DMS79 treated with DMSO at 0.1 percent for 48 hours (cell line): ENCODE measurements around the gene UBE2G2.
A peak's percentile ranks its signal among the peaks of the same experiment; 100 is the strongest.

ENCODE experiments used
- DNase-seq: peaks from one replicate; lab custom pipeline; 2025; lab: John Stamatoyannopoulos, UW

UBE2G2 gene

DNA sequence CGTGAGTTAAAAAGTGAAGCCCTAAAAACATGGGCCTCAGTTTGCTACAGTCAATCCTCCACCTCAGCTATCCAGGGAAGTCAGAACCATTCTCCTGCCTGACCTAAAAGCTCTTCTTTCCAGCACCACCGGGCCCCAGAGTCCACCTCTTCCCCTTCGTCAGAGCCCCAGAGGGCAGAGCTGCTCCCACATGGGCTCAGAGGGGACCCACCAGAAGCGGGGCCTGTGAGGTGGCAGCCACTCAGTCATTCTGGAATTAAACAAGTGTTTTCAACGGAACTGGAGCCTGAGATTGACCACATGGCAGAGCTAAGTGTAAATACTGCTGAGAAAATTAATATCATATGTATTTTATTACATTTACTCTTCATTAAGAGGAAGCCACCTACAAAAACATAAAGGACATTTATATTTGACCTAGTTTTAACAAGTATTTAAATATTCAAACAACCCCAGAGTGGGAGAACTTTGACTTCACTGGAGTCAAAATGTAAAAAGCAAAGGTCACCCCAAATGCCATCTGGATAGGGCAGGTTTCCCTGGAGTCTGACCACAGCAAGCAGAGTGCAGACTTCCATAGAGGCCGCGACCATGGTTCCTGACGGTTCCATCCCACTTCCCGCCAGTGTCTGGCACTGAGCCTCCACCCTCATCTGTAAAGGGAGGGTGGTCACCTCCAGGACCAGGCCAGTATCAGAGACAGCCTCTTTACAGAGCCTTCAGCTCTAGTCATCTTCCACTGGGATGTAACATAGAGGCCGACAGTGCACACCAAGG, 14.4 kb upstream of the UBE2G2 start:
- no peak for DNase-seq

DNA sequence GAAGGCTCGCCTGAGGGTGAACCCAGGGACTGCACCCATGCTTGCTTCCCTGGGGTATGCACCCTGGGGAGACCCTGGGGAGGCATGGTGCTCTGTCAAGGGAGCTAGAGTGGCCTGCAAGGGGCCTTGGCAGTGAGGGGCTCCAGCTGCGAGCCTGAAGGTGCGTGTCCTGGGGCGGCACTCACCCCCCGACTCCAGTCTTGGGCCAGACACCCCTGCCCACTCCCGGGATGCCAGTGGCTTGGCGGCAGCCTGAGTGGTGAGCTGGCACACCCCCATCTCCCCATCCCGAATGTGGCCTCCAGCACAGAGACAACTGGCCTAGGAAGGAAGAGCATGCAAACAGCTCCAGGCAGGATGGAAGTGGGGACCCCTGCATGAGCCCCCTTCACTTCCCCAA, 13.6 kb upstream of the UBE2G2 start:
- DNase-seq, result no peak

DNA sequence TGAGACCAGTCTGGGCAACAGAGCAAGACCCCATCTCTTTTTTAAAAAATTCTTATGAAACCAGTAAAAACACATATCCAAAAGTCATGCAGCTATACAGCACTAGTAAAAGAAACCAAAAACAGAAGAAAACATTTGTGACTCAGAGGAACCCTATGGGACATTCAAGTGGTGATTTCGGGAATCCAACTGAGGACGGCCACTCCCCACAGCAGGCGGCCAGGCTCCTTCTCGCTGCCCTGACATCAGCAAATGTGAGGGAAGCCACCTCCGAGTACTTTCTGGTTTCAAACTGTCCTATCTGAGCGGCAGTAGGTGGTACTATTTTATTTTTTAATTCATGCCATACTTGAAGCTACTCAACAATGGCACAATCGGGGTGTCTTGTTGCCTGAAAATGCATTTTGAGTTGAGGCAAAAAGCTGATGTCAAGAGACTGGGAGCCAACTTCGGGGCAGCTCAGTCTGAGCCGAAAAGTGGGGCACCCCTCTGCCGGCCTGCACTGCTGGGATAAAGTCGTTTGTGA, 12.9 kb upstream of the UBE2G2 start:
- no peak for DNase-seq

DNA sequence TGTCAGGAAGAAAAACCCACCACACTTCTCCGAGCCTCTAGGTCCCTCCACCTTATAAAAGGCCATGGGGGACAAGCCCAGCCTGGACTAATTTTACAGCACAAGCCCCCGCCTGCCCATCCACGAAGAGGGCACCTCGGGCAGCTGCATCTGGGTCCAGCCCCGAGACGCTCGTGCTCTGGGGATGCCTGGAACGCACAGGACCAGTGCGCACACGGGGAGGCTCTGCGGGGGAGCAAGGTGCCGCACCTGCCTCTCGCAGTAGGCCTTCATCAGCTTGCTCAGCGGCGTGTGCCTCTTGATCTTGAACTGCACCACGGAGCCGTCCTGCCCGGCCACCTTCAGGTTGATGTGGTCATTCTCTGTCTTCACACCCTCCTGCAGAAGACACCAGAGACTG, 12.1 kb upstream of the UBE2G2 start:
- DNase-seq, result no peak

DNA sequence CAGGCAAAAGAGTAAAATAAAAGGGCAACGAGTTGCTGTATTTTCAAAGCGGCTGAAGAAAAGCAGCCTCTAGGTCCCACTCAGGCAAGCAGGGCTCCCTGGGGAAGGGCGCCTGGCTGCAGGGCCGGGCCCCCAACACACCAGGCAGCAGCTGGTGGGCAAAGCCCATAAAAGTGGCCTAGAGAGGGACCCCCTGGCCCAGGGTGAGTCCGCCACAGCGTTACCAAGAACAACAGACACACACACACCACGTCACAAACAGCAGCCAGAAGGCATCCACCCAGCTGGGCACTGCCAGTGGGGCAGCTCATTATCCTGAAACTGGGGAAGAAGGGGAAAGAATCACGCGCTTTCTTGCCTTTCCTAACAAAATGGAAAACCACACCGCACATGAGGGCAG, 11.5 kb upstream of the UBE2G2 start:
- DNase-seq, result no peak

DNA sequence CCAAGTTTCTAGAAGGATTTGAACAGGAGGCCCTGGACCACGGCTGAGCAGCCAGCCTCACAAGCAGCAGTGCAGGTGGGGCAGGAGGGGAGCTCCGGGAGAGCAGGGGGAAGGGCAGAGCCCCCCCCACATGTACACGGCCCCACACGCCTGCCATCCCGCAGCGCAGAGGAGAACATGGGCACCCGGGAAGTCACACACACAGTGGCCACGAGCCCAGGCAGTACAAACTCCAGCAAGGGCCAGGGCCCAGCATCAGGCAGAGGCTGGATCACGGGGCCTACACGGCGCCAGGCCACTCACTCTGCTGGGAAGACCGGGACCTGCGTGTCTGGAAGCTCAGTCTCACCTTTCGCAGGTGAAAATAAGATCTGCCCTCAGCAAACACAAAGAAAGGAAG, 11.0 kb upstream of the UBE2G2 start:
- DNase-seq, result no peak

DNA sequence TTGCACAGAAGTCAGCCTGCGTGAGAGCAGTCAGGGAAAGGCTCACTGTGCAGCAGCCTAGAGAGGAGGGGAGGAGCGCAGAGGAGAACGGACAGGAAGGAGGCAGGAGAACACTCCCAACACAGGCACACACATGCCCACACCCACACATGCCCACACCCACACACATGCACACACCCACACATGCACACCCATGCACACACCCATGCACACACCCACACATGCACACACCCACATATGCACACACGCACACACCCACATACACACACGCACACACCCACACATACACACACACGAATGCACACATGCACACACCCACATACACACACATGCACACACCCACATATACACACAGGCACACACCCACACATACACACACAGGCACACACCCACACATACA, 9.2 kb upstream of the UBE2G2 start:
- DNase-seq, result no peak

DNA sequence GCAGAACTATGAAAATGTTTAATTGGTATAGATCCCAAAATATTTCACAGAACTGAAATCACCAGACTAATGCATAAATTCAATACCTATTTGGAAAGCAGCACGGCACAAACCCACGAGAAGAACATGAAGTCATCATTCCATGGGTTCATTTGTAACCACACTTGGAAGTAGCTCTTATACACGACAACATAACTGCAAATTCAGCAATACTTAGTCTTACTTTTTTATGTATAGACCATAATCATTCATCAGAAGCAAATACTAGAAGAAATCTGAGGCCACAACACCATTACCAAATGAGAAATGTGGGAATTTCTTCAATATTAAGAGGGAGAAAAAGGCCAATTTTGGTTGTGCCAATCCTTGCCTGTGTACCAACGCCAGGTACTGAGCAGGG, 4.2 kb upstream of the UBE2G2 start:
- DNase-seq, result no peak

DNA sequence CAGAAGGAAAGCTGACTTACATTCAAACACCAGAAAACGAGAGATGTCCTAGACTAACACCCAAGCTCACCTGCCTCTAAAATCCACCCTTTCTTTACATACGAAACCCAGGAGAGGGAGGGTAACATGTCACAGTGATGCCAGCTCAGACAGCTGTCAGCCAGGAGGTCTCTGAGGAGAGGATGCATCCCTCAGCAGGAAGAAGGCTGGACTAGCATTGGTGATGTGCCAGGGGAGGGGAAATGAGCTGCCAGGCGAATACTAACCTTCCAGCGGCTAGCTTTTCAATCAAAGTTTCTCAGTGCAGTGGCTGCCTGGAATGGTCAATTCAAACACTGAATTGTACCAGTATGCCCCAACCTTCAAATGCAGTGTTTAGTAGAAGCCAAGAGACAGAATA, 3.6 kb upstream of the UBE2G2 start:
- no peak for DNase-seq

DNA sequence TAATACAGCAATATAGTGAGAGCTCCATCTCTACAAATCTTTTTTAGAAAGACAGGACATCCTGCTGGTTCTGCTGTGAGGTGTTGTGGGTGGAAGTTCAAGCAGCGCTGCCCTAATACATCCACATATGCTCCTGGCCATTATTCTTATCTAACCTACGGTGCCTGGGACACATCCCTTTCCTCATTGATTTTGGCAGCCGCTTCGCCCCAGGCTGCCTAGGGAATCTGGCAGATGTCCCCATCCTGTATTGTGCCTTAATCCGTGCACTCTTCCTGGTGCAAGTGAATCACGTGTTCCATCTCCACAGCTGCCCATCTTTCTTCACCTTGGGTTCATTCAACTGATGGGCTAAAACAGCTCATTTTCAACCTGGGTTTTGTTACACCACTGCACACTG, 3.1 kb upstream of the UBE2G2 start:
- DNase-seq, result no peak

DNA sequence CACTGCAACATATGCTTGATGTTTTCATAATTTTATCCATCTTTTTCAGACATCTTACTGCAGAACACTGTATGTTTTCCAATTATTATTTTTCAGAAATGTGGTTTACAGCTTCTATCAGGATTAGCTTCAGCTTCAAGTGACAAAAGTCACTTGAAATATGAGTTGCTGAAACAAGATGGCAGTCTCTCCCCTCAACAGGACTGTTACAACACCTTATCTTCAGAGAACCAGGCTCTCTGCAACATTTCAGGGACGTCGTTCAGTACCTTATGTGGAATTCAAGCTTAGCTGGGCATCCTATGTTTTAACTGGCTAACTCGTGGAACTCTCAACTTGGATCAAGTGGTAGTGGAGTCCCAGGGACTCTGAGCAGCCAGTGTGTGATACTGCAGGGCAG, 2.0 kb upstream of the UBE2G2 start:
- DNase-seq, result no peak

DNA sequence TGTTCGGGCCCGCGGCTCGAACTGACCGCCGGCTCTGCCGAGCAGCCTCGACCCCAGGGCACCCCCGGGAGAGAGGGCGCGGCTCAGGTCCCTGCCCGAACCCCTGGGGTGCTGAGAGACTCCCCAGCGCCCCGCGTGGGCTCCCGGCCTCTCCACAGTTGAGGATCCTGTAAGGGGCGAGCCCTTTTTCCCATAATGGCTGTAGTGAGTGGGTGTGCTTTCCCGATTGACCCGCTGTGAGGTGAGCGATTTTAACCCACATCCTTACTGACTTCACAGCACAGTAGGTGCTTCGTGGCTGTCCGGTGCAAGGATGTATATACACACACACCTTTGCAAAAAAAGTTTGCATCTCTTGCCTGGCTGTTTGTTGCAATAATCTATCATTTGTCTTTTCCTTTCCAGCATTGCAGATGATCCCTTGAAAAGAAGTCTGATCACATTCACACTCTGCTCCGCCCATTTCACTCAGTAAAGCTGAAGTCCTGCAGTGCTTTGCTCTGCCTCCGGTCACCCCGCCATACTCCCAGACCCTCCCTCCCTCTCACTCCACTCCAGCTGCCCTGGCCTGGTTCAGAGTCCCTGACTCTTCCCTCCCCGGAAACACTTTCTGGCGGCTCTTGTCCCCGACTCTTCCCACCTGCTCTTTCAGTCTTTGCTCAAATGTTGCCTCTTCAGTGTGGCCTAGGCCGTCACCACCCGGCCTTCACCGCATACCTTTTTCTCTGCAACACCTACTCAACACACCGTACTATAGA, 955 bp upstream of the UBE2G2 start:
- DNase-seq, result no peak

DNA sequence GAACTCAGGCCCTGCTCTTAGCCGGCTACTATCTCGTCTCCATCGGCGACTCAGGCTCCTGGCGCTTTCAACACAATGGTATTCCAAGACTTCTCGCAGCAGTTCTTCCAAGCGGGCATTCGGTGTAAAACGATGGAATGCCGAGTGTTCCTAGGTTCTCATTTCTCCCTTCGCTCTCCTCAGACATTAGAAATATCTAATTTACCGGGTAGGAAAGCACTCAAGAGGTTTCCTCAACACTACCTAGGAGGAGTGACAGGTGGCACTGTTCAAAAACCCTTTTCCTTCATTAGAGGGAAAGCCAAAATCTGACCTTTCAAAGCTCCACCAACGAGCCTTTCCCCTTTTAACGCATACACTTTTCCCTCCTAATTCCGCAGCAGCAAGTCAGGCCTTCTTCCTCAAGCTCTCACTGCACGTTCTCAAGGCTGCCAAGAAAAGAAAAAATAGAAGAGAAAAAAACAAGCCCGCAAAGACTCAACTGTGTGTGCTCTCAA, 601 bp downstream of the UBE2G2 start:
- peak; percentile 9 for DNase-seq

DNA sequence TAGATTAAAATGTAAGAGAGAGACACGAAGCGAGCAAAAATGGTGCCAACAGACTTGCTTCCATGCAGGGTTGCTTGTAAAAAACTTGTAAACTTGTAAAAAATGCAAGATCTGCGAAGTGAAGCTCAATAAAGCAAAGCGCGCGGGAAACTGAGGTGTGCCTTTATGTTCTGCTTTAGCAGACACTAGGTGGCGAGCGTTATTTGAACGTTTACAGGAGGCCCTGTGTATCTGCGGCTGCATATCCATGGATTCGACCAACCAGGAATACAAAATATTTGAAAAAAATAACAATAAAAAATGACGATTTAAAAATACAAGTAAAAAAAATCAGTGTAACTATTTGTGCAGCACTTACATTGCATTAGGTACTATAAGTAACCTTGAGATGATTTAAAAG, 1.5 kb downstream of the UBE2G2 start:
- DNase-seq, result no peak

DNA sequence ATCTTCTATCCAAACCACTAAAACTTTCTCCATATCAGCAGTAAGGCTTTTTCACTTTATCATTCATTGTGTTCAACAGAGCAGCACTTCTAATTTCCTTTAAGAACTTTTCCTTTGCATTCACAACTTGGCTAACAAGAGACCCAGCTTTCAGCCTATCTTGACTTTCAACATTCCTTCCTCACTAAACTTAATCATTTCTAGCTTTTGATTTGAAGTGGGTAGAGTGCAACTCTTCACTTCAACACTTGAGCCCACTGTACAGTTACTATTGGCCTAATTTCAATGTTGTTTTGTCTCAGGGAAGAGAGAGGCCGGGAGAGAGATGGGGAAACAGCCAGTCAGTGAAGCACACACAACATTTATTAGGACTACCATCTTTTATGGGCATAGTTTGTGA, 2.0 kb downstream of the UBE2G2 start:
- DNase-seq, result no peak

DNA sequence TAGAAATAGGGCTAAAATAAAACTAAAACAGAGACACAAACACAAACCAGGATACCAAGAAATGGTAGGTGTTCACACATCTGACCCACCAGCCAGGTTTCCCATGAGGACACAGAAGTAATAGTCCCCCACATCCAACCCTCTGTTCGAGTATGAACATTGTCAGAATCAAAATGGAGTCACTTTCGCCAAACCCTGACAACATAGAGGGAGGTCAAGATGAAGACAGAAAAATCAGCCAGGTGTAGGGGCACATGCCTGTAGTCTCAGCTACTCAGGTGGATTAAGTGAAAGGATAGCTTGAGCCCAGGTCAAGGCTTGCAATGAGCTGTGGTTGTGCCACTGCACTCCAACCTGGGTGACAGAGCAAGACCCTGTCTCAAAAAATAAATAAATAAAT, 3.8 kb downstream of the UBE2G2 start:
- DNase-seq, result no peak

DNA sequence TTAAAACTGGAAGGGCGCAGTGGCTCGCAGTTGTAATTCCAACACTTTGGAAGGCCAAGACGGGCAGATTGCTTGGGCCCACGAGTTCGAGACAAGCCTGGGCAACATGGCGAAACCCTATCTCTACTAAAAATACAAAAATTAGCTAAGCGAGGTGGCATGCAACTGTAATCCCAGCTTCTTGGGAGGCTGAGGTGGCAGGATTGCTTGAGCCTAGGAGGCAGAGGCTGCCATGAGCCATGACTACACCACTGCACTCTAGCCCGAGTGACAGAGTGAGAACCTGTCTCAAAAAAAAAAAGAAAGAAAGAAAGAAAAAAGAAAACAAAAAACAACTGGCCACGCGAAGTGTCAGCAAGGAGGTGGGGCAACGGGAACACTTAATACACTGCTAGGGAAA, 6.3 kb downstream of the UBE2G2 start:
- DNase-seq, result no peak

DNA sequence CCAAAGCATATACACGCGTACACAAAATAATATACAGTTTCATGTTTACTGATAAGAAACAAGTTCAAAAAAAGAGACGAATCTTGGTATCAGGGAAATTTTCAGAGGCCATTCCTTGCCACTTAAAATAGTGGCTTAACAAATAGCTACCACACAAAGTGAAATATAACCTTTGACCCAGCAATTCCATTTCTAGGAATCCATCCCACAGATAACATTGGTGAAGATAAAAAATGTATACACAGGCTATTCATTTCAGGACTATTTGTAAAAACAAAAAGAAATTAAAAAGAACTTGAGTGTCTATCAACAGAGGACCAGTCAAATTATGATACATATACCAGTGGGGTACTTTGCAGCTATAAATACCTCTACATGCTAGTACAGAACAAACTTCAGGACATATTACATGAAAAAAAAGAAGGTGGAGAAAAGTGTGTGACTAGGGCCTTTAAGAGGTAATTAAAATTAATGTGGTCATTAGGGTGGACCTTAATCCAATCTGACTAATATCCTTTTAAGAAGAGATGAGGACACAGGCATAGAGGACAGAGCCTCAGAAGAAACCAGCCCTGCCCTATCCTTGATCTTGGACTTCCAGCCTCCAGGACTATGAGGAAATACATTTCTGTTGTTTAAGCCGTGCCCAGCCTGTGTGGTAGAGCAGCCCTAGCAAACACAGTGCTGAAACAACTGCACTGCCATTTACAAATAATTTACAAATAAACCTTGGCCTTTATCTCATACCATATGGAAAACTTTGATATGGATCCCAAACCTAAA, 7.8 kb downstream of the UBE2G2 start:
- no peak for DNase-seq

DNA sequence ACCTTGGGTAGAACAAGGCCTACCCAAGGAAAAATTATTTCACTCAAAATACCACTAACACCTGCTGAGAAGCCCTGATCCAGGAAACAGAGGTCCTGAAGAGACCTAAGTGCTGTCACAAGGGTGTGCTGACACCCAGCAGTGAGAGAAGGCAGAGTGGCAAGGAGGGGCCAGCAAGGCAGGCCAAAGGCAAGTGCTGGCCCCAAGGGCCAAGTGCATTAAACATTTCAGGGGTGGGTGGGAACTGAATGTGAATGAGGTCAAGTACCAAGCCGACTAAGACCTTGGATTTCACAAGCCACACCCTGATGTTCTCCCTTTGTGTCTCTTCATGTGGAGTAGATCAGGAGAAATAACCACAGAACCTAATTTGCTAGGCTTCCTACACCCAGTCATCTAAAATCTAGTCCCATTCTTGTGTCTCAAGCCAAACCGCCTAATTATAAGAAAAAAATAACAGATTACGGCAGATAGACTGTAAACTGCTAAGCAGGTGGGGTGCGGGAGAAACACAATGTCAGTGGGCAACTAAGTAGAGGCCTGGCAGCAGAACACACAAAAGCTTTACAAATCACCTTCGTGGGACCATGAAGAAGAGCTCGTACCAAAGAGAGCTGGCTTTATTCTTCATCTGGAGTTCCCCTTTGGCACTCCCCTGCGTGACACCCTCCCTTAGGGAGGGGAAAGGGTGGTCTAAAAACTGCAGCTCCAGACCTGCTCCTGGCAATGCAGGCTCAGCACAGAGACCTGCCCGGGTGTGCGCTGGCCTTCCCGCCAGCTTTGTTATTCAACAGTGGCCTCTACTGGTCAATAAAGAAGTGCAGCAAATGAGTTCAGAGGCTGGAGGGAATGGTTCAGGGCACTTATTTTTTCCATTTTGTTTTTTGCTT, 8.7 kb downstream of the UBE2G2 start:
- DNase-seq, result peak; percentile 73

DNA sequence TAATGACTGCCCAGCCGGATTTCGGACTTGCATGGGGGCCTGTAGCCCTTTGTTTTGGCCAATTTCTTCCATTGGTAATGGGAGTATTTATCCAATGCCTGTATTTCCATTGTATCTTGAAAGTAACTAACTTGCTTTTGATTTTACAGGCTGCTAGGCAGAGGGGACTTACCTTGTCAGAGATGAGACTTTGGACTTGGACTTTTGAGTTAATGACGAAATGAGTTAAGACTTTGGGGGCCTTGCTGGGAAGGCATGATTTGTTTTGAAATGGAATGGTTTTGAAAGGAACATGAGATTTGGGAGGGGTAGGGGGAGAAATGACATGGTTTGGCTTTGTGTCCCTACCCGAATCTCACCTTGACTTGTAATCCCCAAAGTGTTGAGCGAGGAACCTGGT, 9.6 kb downstream of the UBE2G2 start:
- no peak for DNase-seq

DNA sequence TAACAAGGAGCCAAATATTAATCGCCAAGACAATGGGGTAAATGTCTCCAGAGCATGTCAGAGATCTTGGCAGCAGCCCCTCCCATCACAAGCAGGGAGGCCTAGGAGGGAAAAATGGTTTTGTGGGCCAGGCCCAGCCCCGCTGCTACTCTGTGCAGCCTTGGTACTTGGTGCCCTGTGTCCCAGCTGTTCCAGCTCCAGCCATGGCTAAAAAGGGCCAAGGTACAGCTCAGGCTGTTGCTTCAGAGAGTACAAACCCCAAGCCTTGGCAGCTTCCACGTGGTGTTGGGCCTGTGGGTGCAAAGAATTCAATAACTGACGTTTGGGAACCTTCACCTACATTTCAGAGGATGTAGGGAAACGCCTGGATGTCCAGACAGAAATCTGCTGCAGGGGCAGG, 10.4 kb downstream of the UBE2G2 start:
- no peak for DNase-seq

DNA sequence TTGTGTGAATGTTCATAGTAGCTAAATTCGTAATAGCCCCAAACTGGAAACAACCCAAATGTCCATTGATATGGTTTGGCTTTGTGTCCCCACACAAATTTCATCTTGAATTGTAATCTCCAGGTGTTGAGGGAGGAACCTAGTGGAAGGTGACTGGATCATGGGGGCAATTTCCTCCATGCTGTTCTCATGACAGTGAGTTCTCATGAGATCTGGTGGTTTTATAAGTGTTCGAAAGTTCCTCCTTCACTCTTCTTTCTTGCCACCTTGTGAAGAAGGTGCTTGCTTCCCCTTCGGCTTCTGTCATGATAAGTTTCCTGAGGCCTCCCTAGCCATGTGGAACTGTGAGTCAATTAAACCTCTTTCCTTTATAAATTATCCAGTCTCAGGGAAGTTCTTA, 11.3 kb downstream of the UBE2G2 start:
- no peak for DNase-seq
